ENCODE data around the gene UCP3. TPM values are rescaled to one million over a fixed set of nuclear protein-coding genes. Genes with fewer than 3 reads are reported as not detected.

UCP3 gene
- total RNA-seq, 2 donors from 2014 or later: 0.55 to 6.8 TPM

- Histone ChIP-seq H3K36me3 (no peaks in the 10 kb centered on the region), H3K4me1 (replicated peaks) (no peaks in the 10 kb centered on the region), H3K27ac (no peak overlapping the region), H3K27me3 (replicated peaks; ENCODE audit: insufficient read depth) (no peaks in the 10 kb centered on the region), H3K9me3 (no peaks in the 10 kb centered on the region), H3K4me3 (no peak overlapping the region)
- TF ChIP-seq POLR2A (IDR thresholded peaks at IDR 0.05): no peak
- TF ChIP-seq, protein P1, sequence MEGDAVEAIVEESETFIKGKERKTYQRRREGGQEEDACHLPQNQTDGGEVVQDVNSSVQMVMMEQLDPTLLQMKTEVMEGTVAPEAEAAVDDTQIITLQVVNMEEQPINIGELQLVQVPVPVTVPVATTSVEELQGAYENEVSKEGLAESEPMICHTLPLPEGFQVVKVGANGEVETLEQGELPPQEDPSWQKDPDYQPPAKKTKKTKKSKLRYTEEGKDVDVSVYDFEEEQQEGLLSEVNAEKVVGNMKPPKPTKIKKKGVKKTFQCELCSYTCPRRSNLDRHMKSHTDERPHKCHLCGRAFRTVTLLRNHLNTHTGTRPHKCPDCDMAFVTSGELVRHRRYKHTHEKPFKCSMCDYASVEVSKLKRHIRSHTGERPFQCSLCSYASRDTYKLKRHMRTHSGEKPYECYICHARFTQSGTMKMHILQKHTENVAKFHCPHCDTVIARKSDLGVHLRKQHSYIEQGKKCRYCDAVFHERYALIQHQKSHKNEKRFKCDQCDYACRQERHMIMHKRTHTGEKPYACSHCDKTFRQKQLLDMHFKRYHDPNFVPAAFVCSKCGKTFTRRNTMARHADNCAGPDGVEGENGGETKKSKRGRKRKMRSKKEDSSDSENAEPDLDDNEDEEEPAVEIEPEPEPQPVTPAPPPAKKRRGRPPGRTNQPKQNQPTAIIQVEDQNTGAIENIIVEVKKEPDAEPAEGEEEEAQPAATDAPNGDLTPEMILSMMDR (IDR thresholded peaks at IDR 0.05): no peak
- TF ChIP-seq POLR2AphosphoS5 (IDR thresholded peaks at IDR 0.05): no peak
- intact Hi-C loops (cut with DNase I): no loop called here
- 86% methylated on average over 6 of the region's 6 CpGs for WGBS
- no peak for DNase-seq (ENCODE audit: low spot score)
These were observed 33.5 kb downstream of the UCP3 start for GRCh38 chr11:73975479-73975757.

- no peaks in the 10 kb centered on the region for H3K4me1 ChIP-seq (replicated peaks)
- TF ChIP-seq POLR2A (IDR thresholded peaks at IDR 0.05) (no peak), POLR2AphosphoS5 (IDR thresholded peaks at IDR 0.05) (no peak)
- TF ChIP-seq, protein P1 (IDR thresholded peaks at IDR 0.05): no peak
- intact Hi-C loops (cut with DNase I): no loop called here
- H3K9me3 ChIP-seq: no peaks in the 10 kb centered on the region
- no peaks in the 10 kb centered on the region for H3K27me3 ChIP-seq (replicated peaks; ENCODE audit: insufficient read depth)
- no peaks in the 10 kb centered on the region for H3K36me3 ChIP-seq
- no peak for DNase-seq (ENCODE audit: low spot score)
- WGBS: 90% methylated on average over 13 of the region's 13 CpGs
- H3K27ac ChIP-seq: no peak overlapping the region
- H3K4me3 ChIP-seq: no peak overlapping the region
These were observed 34.0 kb downstream of the UCP3 start for GRCh38 chr11:73974604-73975478.

- no peak overlapping the region for H3K27ac ChIP-seq
These were observed 36.0 kb downstream of the UCP3 start for GRCh38 chr11:73972620-73973449.

GRCh38 chr11:73972187-73972586 is 36.7 kb downstream of the UCP3 start:
- no peak overlapping the region for H3K4me3 ChIP-seq
- DNase-seq (ENCODE audit: low spot score): no peak
- no peak overlapping the region for H3K27ac ChIP-seq
- H3K36me3 ChIP-seq: no peaks in the 10 kb centered on the region
- intact Hi-C loops (cut with DNase I): no loop called here
- WGBS: 94% methylated on average over 1 of the region's 1 CpG
- H3K27me3 ChIP-seq (replicated peaks; ENCODE audit: insufficient read depth): no peaks in the 10 kb centered on the region
- no peaks in the 10 kb centered on the region for H3K4me1 ChIP-seq (replicated peaks)
- TF ChIP-seq POLR2AphosphoS5 (IDR thresholded peaks at IDR 0.05): no peak
- TF ChIP-seq, protein P1 (IDR thresholded peaks at IDR 0.05): no peak
- no peak for TF ChIP-seq POLR2A (IDR thresholded peaks at IDR 0.05)
- H3K9me3 ChIP-seq: no peaks in the 10 kb centered on the region

More at GRCh38 chr11:73972620-73973449, 36.0 kb downstream of the UCP3 start:
- Histone ChIP-seq H3K4me1 (replicated peaks) (no peaks in the 10 kb centered on the region), H3K36me3 (no peaks in the 10 kb centered on the region), H3K27me3 (replicated peaks; ENCODE audit: insufficient read depth) (no peaks in the 10 kb centered on the region), H3K4me3 (no peak overlapping the region), H3K9me3 (no peaks in the 10 kb centered on the region)
- intact Hi-C loops (cut with DNase I): no loop called here
- no peak for DNase-seq (ENCODE audit: low spot score)
- WGBS: 83% methylated on average over 11 of the region's 11 CpGs
- TF ChIP-seq POLR2AphosphoS5 (IDR thresholded peaks at IDR 0.05): no peak
- TF ChIP-seq POLR2A (IDR thresholded peaks at IDR 0.05): no peak
- TF ChIP-seq, protein P1 (IDR thresholded peaks at IDR 0.05): no peak

Data from prostate gland (tissue), 2 donors.